SU-DHL-6 (cell line): ENCODE measurements around the gene TAX1BP1.

ENCODE experiments used
- EZH2phosphoT487 ChIP-seq: fragments of 200-600 bp; sonication (generic), shearing (Covaris generic); conservative IDR thresholded peaks from 2 replicates; pipeline ENCODE4 v1.6.1; 2018; ENCODE audit warnings: mild to moderate bottlenecking, antibody characterized with exemption, low read length, moderate library complexity, mixed read lengths
- TF ChIP-seq, protein P1 (sequence below): fragments of 200-600 bp; sonication (generic); IDR thresholded peaks from one replicate; pipeline ENCODE4 v1.5.1; 2017; ENCODE audit warnings: antibody characterized with exemption, mild to moderate bottlenecking, low read length, moderate library complexity; ENCODE audit not compliant: insufficient read depth, poor library complexity, severe bottlenecking

DNA sequence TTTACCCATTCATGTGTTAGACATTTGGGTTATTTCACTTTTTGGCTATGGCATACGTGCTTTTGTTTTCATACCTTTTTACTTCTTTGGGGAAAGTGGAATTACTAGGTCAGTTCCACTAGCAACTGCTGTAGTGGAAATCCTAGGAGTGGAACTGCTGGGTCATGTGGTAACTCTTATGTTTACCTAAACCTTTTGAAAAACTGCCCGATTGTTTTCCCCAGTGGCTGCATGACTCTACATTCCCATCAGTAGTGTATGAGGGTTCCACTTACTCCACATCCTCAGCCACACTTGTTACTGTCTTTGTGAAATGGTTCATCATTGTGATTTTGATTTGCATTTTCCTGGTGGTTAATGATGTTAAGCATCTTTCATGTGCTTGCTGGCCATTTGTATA lies 82.3 kb downstream of the TAX1BP1 start:
- TF ChIP-seq, protein P1, sequence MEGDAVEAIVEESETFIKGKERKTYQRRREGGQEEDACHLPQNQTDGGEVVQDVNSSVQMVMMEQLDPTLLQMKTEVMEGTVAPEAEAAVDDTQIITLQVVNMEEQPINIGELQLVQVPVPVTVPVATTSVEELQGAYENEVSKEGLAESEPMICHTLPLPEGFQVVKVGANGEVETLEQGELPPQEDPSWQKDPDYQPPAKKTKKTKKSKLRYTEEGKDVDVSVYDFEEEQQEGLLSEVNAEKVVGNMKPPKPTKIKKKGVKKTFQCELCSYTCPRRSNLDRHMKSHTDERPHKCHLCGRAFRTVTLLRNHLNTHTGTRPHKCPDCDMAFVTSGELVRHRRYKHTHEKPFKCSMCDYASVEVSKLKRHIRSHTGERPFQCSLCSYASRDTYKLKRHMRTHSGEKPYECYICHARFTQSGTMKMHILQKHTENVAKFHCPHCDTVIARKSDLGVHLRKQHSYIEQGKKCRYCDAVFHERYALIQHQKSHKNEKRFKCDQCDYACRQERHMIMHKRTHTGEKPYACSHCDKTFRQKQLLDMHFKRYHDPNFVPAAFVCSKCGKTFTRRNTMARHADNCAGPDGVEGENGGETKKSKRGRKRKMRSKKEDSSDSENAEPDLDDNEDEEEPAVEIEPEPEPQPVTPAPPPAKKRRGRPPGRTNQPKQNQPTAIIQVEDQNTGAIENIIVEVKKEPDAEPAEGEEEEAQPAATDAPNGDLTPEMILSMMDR, result no peak
- TF ChIP-seq EZH2phosphoT487, result no peak
